Measurements from ENCODE around the gene FRZB.
"Not testable (repeated sequence)": the region's sequence is repeated elsewhere in the genome, so short reads cannot be mapped to it uniquely, and the experiment has no call there.

Gene FRZB

GRCh38 chr2:182890305-182890704 is 23.9 kb upstream of the FRZB start:
- no peak for DNase-seq (ENCODE audit: low spot score)

- DNase-seq (ENCODE audit: low spot score): no peak
Measured at GRCh38 chr2:182887753-182888415, 21.4 kb upstream of the FRZB start.

GRCh38 chr2:182887093-182887492 is 20.7 kb upstream of the FRZB start:
- no peak for DNase-seq (ENCODE audit: low spot score)

- no peak for DNase-seq (ENCODE audit: low spot score)
Measured at GRCh38 chr2:182885771-182886170, 19.3 kb upstream of the FRZB start.

GRCh38 chr2:182883451-182883850 is 17.0 kb upstream of the FRZB start:
- DNase-seq (ENCODE audit: low spot score): no peak

- DNase-seq (ENCODE audit: low spot score): not testable (repeated sequence)
Measured at GRCh38 chr2:182880100-182880499, 13.7 kb upstream of the FRZB start.

- not testable (repeated sequence) for DNase-seq (ENCODE audit: low spot score)
Measured at GRCh38 chr2:182876653-182877052, 10.2 kb upstream of the FRZB start.

GRCh38 chr2:182870227-182870626 is 3.8 kb upstream of the FRZB start:
- DNase-seq (ENCODE audit: low spot score): no peak

GRCh38 chr2:182868054-182868796 is 1.8 kb upstream of the FRZB start:
- no peak for DNase-seq (ENCODE audit: low spot score)

- no peak for DNase-seq (ENCODE audit: low spot score)
Measured at GRCh38 chr2:182867426-182868053, 1.1 kb upstream of the FRZB start.

- DNase-seq (ENCODE audit: low spot score): no peak
Measured at GRCh38 chr2:182866095-182866460, 359 bp downstream of the FRZB start.

GRCh38 chr2:182864949-182865570 is 1.4 kb downstream of the FRZB start:
- DNase-seq (ENCODE audit: low spot score): no peak

- DNase-seq (ENCODE audit: low spot score): no peak
Measured at GRCh38 chr2:182863642-182864041, 2.8 kb downstream of the FRZB start.

GRCh38 chr2:182862091-182862490 is 4.3 kb downstream of the FRZB start:
- no peak for DNase-seq (ENCODE audit: low spot score)

- DNase-seq (ENCODE audit: low spot score): no peak
Measured at GRCh38 chr2:182860858-182861257, 5.6 kb downstream of the FRZB start.

- no peak for DNase-seq (ENCODE audit: low spot score)
Measured at GRCh38 chr2:182858671-182859070, 7.8 kb downstream of the FRZB start.

GRCh38 chr2:182855376-182855775 is 11.1 kb downstream of the FRZB start:
- DNase-seq (ENCODE audit: low spot score): no peak

GRCh38 chr2:182854375-182855105 is 11.9 kb downstream of the FRZB start:
- no peak for DNase-seq (ENCODE audit: low spot score)

- no peak for DNase-seq (ENCODE audit: low spot score)
Measured at GRCh38 chr2:182852801-182853200, 13.6 kb downstream of the FRZB start.

GRCh38 chr2:182852090-182852489 is 14.3 kb downstream of the FRZB start:
- no peak for DNase-seq (ENCODE audit: low spot score)

- no peak for DNase-seq (ENCODE audit: low spot score)
Measured at GRCh38 chr2:182845794-182846417, 20.5 kb downstream of the FRZB start.

- DNase-seq (ENCODE audit: low spot score): no peak
Measured at GRCh38 chr2:182836451-182836850, 30.0 kb downstream of the FRZB start.
